Neural cell (in vitro differentiated cells): ENCODE data around the gene PRKCE. TPM values are rescaled to one million over a fixed set of nuclear protein-coding genes. Genes with fewer than 3 reads are reported as not detected.

Experiments
- H2AFZ ChIP-seq: fragments of 200-600, 300-800 bp; sonication (generic), shearing (Covaris generic); 2 replicates; pipeline ENCODE4 v1.6.0; 2014; ENCODE audit warnings: low read depth, mild to moderate bottlenecking, antibody characterized with exemption, low read length, moderate library complexity
- H3F3A ChIP-seq: fragments of 200-600 bp; shearing (Covaris generic); 2 replicates; pipeline ENCODE4 v1.6.1; 2016; ENCODE audit warnings: mild to moderate bottlenecking, moderate library complexity, mixed read lengths, antibody characterized with exemption, low read length; ENCODE audit not compliant: insufficient read depth, poor library complexity, severe bottlenecking
- H3K27ac ChIP-seq: fragments of 200-600, 300-800 bp; sonication (generic), shearing (Covaris generic); 2 replicates; pipeline ENCODE4 v1.5.1; 2014; ENCODE audit warnings: mild to moderate bottlenecking, low read length, moderate library complexity
- H3K27me3 ChIP-seq: fragments of 300-800, 200-600 bp; sonication (generic), shearing (Covaris generic); 2 replicates; pipeline ENCODE4 v1.6.0; 2014; ENCODE audit warnings: mild to moderate bottlenecking, low read depth, low read length, moderate library complexity; ENCODE audit not compliant: insufficient read depth
- H3K36me3 ChIP-seq: fragments of 300-800, 200-600 bp; sonication (generic), shearing (Covaris generic); 2 replicates; pipeline ENCODE4 v1.5.1; 2014; ENCODE audit warnings: mild to moderate bottlenecking, antibody characterized with exemption, low read length, moderate library complexity; ENCODE audit not compliant: insufficient read depth
- H3K4me2 ChIP-seq: fragments of 300-800, 200-600 bp; sonication (generic), shearing (Covaris generic); 2 replicates; pipeline ENCODE4 v1.6.0; 2014; ENCODE audit warnings: mild to moderate bottlenecking, low read length
- H3K4me3 ChIP-seq: fragments of 300-800, 200-600 bp; sonication (generic), shearing (Covaris generic); 2 replicates; pipeline ENCODE4 v1.5.1; 2014; ENCODE audit warnings: mild to moderate bottlenecking, low read length, moderate library complexity
- H3K79me2 ChIP-seq: fragments of 200-600 bp; shearing (Covaris generic); replicated peaks from 2 replicates; pipeline ENCODE4 v1.6.0; 2014; ENCODE audit warnings: mild to moderate bottlenecking, low read length, moderate library complexity; ENCODE audit not compliant: insufficient read depth
- H3K9ac ChIP-seq: fragments of 300-800, 200-600 bp; sonication (generic), shearing (Covaris generic); 2 replicates; pipeline ENCODE4 v1.6.1; 2016; ENCODE audit warnings: mild to moderate bottlenecking, low read length, mixed read lengths
- H3K9me2 ChIP-seq: fragments of 200-600 bp; shearing (Covaris generic); 2 replicates; pipeline ENCODE4 v1.6.1; 2016; ENCODE audit warnings: mild to moderate bottlenecking, low read length, mixed read lengths; ENCODE audit not compliant: insufficient read depth
- H3K9me3 ChIP-seq: fragments of 200-600, 300-800 bp; sonication (generic), shearing (Covaris generic); 2 replicates; pipeline ENCODE4 v1.6.1; 2016; ENCODE audit warnings: mild to moderate bottlenecking, mixed run types, low read length, moderate library complexity, mixed read lengths
- H4K20me1 ChIP-seq: fragments of 200-600 bp; shearing (Covaris generic); 2 replicates; pipeline ENCODE4 v1.6.1; 2016; ENCODE audit warnings: mild to moderate bottlenecking, mixed run types; ENCODE audit not compliant: insufficient read depth
- EP300 ChIP-seq: fragments of 450-650 bp; conservative IDR thresholded peaks from 2 replicates; pipeline ENCODE4 v1.6.1; 2014; ENCODE audit warnings: antibody characterized with exemption, mild to moderate bottlenecking, moderate library complexity; ENCODE audit not compliant: poor library complexity, severe bottlenecking
- EZH2 ChIP-seq: fragments of 200-600, 300-800 bp; shearing (Covaris generic), sonication (generic); IDR thresholded peaks from 2 replicates; pipeline ENCODE4 v1.6.1; 2014; ENCODE audit warnings: antibody characterized with exemption, low read length, borderline replicate concordance, mild to moderate bottlenecking; ENCODE audit not compliant: insufficient read depth, poor library complexity, severe bottlenecking
- MXI1 ChIP-seq: fragments of 450-650 bp; conservative IDR thresholded peaks from 2 replicates; pipeline ENCODE4 v1.6.1; 2014; ENCODE audit warnings: antibody characterized with exemption, mild to moderate bottlenecking; ENCODE audit not compliant: poor library complexity, severe bottlenecking
- POLR2AphosphoS5 ChIP-seq: IDR thresholded peaks from 2 replicates; pipeline ENCODE4 v1.6.1; 2012
- RAD21 ChIP-seq: fragments of 450-650 bp; conservative IDR thresholded peaks from 2 replicates; pipeline ENCODE4 v1.6.1; 2014; ENCODE audit warnings: antibody characterized with exemption, mild to moderate bottlenecking, moderate library complexity
- SMC3 ChIP-seq: fragments of 450-650 bp; conservative IDR thresholded peaks from 2 replicates; pipeline ENCODE4 v1.6.1; 2014; ENCODE audit warnings: antibody characterized with exemption, mild to moderate bottlenecking, moderate library complexity; ENCODE audit not compliant: poor library complexity
- TAF1 ChIP-seq: IDR thresholded peaks from 2 replicates; pipeline ENCODE4 v1.6.1; 2012; ENCODE audit warnings: low read depth
- polyA plus RNA-seq: library from polyadenylated mRNA; depleted of rRNA; stranded (reverse); fragments of >200 nt; gene quantifications from 2 replicates; pipeline ENCODE4 v1.2.3, GENCODE V29; 2014
- TF ChIP-seq, protein P1 (sequence below): fragments of 450-650 bp; IDR thresholded peaks from 2 replicates; pipeline ENCODE4 v1.5.1; 2014; ENCODE audit warnings: antibody characterized with exemption, mild to moderate bottlenecking, moderate library complexity; ENCODE audit not compliant: poor library complexity, severe bottlenecking
- TF ChIP-seq, protein P2 (sequence below): IDR thresholded peaks from 2 replicates; pipeline ENCODE4 v1.6.1; 2012; ENCODE audit warnings: borderline replicate concordance

Gene PRKCE
- polyA plus RNA-seq, 1 donor from 2014 or later = 5.4 TPM

DNA sequence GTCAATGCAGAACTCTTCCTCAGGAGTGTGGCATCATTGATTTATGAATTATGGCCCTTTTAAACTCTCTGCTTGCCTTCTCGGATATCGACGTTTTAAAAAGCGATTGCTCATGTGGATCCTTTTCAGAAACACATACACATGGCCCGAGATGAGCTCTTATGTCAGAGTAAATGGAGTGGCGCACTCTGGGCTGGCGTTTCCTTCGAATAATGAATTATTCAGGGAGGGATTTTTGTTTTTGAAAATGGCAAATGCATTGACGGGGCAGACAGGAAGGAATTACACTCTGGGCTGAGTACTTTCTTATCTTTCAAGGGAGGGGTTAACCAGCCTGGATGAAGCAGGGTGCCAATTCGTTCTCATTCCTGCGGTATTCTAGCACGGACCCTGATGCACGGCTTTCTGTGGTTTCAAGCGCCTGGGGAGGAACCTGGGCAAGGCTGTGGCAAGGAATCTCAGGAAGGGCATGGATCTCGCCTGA lies 142.7 kb downstream of the PRKCE start:
- Histone ChIP-seq H3K27me3 (no peaks in the 10 kb centered on the region), H3K27ac (no peak overlapping the region), H3F3A (no peaks in the 10 kb centered on the region), H3K79me2 (no peaks in the 10 kb centered on the region), H3K4me3 (no peak overlapping the region), H3K36me3 (no peaks in the 10 kb centered on the region), H2AFZ (no peak overlapping the region), H3K4me2 (no peak overlapping the region), H3K9ac (no peak overlapping the region), H3K9me2 (no peaks in the 10 kb centered on the region), H4K20me1 (no peaks in the 10 kb centered on the region), H3K9me3 (no peaks in the 10 kb centered on the region)
- TF ChIP-seq RAD21 (no peak), POLR2AphosphoS5 (peak; percentile 30)
- TF ChIP-seq, protein P1, sequence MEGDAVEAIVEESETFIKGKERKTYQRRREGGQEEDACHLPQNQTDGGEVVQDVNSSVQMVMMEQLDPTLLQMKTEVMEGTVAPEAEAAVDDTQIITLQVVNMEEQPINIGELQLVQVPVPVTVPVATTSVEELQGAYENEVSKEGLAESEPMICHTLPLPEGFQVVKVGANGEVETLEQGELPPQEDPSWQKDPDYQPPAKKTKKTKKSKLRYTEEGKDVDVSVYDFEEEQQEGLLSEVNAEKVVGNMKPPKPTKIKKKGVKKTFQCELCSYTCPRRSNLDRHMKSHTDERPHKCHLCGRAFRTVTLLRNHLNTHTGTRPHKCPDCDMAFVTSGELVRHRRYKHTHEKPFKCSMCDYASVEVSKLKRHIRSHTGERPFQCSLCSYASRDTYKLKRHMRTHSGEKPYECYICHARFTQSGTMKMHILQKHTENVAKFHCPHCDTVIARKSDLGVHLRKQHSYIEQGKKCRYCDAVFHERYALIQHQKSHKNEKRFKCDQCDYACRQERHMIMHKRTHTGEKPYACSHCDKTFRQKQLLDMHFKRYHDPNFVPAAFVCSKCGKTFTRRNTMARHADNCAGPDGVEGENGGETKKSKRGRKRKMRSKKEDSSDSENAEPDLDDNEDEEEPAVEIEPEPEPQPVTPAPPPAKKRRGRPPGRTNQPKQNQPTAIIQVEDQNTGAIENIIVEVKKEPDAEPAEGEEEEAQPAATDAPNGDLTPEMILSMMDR = no peak

DNA sequence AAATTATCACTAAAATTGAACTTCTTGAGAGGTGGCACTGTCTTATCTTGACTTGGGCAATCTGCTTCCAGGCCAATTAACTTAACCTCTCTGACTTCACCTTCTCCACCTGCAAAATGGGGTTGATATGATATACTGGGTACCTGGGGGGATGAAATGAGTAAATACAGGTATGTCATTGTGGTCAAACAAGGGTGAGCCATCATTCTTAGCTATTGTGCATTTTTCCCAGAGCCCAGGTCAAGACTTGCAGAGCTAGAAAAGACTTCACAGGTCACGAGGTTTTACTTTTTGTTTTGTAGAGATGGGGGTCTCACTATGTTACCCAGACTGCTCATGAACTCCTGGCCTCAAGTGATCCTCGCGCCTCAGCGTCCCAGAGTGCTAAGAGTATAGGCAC lies 145.0 kb downstream of the PRKCE start:
- Histone ChIP-seq H3K9me3 (no peaks in the 10 kb centered on the region), H3K36me3 (no peaks in the 10 kb centered on the region), H3K9ac (no peak overlapping the region), H4K20me1 (no peaks in the 10 kb centered on the region), H3K4me3 (no peak overlapping the region), H3K4me2 (no peak overlapping the region), H3K9me2 (no peaks in the 10 kb centered on the region), H3K79me2 (no peaks in the 10 kb centered on the region), H3K27ac (no peak overlapping the region), H3F3A (no peaks in the 10 kb centered on the region), H2AFZ (no peak overlapping the region), H3K27me3 (no peaks in the 10 kb centered on the region)
- TF ChIP-seq EP300 = no peak
- TF ChIP-seq TAF1 = no peak

DNA sequence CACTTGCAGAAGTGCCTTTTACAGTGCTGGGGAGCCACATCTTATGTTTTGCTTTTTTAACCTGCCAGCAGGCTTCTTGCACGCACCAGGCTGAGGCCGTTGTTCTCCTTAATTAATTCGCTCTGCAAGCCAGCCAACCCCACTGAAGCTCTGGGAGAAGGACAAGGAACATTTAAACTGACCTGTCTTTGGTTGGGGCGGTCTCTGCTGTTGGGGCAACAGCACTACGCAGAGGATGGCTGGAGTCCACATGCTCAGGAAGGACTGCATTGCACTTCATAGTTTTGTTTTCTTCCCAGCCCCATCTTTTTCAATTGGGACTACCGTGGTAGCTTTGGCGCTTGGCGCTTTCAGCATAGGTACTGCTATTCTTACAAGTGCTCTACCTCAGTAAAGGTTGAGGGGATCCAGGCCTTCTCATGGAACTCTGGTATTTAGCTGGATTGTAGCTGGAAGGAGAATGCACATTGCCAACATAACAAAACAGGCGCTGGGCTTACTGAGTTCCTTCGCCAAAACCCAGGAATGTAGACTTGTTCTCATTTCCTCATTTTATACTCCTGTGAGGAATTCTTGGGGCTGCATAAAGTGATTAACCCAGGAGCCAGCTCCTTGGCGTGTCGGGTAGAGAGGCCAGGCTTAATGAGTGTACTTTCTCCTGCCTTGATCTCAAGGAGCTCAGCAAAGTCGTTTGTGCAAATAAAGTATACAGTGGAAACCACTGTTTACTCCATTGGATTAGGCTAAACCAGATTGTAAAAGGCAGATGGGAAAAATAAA lies 146.2 kb downstream of the PRKCE start:
- H3K9me3 ChIP-seq = no peaks in the 10 kb centered on the region
- no peak overlapping the region for H3K4me3 ChIP-seq
- no peaks in the 10 kb centered on the region for H3K79me2 ChIP-seq
- no peaks in the 10 kb centered on the region for H4K20me1 ChIP-seq
- no peak overlapping the region for H2AFZ ChIP-seq
- H3K36me3 ChIP-seq = no peaks in the 10 kb centered on the region
- no peak overlapping the region for H3K4me2 ChIP-seq
- H3K9me2 ChIP-seq = no peaks in the 10 kb centered on the region
- TF ChIP-seq POLR2AphosphoS5 (no peak), EP300 (no peak), RAD21 (no peak), MXI1 (no peak), SMC3 (no peak), TAF1 (no peak), EZH2 (no peak)
- TF ChIP-seq, protein P2, sequence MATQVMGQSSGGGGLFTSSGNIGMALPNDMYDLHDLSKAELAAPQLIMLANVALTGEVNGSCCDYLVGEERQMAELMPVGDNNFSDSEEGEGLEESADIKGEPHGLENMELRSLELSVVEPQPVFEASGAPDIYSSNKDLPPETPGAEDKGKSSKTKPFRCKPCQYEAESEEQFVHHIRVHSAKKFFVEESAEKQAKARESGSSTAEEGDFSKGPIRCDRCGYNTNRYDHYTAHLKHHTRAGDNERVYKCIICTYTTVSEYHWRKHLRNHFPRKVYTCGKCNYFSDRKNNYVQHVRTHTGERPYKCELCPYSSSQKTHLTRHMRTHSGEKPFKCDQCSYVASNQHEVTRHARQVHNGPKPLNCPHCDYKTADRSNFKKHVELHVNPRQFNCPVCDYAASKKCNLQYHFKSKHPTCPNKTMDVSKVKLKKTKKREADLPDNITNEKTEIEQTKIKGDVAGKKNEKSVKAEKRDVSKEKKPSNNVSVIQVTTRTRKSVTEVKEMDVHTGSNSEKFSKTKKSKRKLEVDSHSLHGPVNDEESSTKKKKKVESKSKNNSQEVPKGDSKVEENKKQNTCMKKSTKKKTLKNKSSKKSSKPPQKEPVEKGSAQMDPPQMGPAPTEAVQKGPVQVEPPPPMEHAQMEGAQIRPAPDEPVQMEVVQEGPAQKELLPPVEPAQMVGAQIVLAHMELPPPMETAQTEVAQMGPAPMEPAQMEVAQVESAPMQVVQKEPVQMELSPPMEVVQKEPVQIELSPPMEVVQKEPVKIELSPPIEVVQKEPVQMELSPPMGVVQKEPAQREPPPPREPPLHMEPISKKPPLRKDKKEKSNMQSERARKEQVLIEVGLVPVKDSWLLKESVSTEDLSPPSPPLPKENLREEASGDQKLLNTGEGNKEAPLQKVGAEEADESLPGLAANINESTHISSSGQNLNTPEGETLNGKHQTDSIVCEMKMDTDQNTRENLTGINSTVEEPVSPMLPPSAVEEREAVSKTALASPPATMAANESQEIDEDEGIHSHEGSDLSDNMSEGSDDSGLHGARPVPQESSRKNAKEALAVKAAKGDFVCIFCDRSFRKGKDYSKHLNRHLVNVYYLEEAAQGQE = no peak
- TF ChIP-seq, protein P1 = no peak
- H3F3A ChIP-seq = no peaks in the 10 kb centered on the region
- no peak overlapping the region for H3K27ac ChIP-seq
- no peaks in the 10 kb centered on the region for H3K27me3 ChIP-seq
- no peak overlapping the region for H3K9ac ChIP-seq
